ENCODE results near the gene MIA. TPM values are rescaled to one million over a fixed set of nuclear protein-coding genes. Genes with fewer than 3 reads are reported as not detected.
A peak's percentile ranks its signal among the peaks of the same experiment; 100 is the strongest.

Gene MIA
- polyA plus RNA-seq, 1 donor from 2014 or later: 1.8 TPM

DNA sequence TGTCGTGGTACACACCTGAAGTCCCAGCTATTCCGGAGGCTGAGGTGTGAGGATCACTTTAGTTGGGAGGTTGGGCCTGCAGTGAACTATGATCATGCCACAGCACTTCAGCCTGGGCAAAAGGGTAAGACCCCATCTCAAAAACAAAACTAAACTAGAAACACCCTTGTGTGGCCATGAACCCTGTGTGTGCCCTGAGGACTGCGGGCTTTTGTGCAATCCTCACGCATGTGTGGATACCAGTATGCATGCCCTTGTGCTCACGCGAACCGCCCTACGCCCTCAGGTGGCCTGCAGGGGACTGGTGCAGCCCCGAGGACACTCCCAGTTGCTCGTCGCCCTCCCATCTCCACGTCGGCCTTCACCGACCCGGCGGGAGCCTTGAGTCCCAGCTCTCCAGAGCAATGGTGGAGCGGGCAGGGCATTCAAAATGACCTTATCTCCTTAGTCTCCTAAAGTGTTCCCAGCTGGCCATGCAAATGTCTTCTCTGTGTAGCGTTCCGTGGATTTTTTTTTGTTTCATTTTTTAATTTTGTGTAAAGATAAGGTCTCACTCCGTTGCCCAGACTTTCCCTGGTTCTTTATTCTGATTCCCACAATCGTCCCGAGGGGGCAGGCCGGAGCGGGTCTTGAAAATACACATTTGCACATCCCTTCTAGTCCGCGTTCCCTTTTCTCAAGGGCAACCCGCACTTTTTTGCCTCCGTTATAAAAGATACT lies 22.8 kb downstream of the MIA start:
- Histone ChIP-seq H3K9ac (ENCODE audit: low read length) (peak overlapping the region; percentile 69), H3K4me3 (ENCODE audit: low read length) (peak overlapping the region; percentile 92), H3K27ac (ENCODE audit: low read length) (peak overlapping the region; percentile 86), H3K9me2 (ENCODE audit: insufficient read depth, low read length) (no peaks in the 10 kb centered on the region), H3F3A (ENCODE audit: insufficient read depth, low read length, poor library complexity, severe bottlenecking) (no peaks in the 10 kb centered on the region), H3K79me2 (replicated peaks; ENCODE audit: insufficient read depth, low read length) (peaks cover 38% of the 10 kb centered on the region), H3K27me3 (ENCODE audit: insufficient read depth, low read depth, low read length) (no peaks in the 10 kb centered on the region), H3K4me2 (ENCODE audit: low read length) (peak overlapping the region; percentile 22), H4K20me1 (ENCODE audit: insufficient read depth) (peaks cover 10% of the 10 kb centered on the region), H3K36me3 (ENCODE audit: insufficient read depth, low read length) (no peaks in the 10 kb centered on the region), H2AFZ (ENCODE audit: low read depth, low read length) (peak overlapping the region; percentile 42), H3K9me3 (ENCODE audit: low read length) (no peaks in the 10 kb centered on the region)
- no peak for TF ChIP-seq REST (IDR thresholded peaks at IDR 0.05; ENCODE audit: borderline replicate concordance)
- TF ChIP-seq MXI1 (conservative IDR thresholded peaks at IDR 0.05; ENCODE audit: poor library complexity, severe bottlenecking): no peak
- TF ChIP-seq RAD21 (conservative IDR thresholded peaks at IDR 0.05): peak; percentile 51
- no peak for TF ChIP-seq EP300 (conservative IDR thresholded peaks at IDR 0.05; ENCODE audit: poor library complexity, severe bottlenecking)
- TF ChIP-seq POLR2AphosphoS5 (IDR thresholded peaks at IDR 0.05): no peak
- peak; percentile 46 for TF ChIP-seq SMC3 (conservative IDR thresholded peaks at IDR 0.05; ENCODE audit: poor library complexity)
- TF ChIP-seq EZH2 (IDR thresholded peaks at IDR 0.05; ENCODE audit: borderline replicate concordance, insufficient read depth, low read length, poor library complexity, severe bottlenecking): no peak
- TF ChIP-seq CTCF (IDR thresholded peaks at IDR 0.05; ENCODE audit: poor library complexity, severe bottlenecking): peak; percentile 72
- no peak for TF ChIP-seq TAF1 (IDR thresholded peaks at IDR 0.05; ENCODE audit: low read depth)

GRCh38 chr19:40798683-40799557 lies 23.6 kb downstream of the MIA start, which contains the start of gene EGLN2:
Gene EGLN2 (plus strand): TSS chr19:40799191. CDS start chr19:40800573, 1,382 bp downstream.
- H3K36me3 ChIP-seq (ENCODE audit: insufficient read depth, low read length): no peaks in the 10 kb centered on the region
- H3K9ac ChIP-seq (ENCODE audit: low read length): peak within 1 kb of the TSS; percentile 94
- TF ChIP-seq POLR2AphosphoS5 (IDR thresholded peaks at IDR 0.05) (peak; percentile 87), CTCF (IDR thresholded peaks at IDR 0.05; ENCODE audit: poor library complexity, severe bottlenecking) (peak; percentile 16), TAF1 (IDR thresholded peaks at IDR 0.05; ENCODE audit: low read depth) (peak; percentile 21), EZH2 (IDR thresholded peaks at IDR 0.05; ENCODE audit: borderline replicate concordance, insufficient read depth, low read length, poor library complexity, severe bottlenecking) (no peak), RAD21 (conservative IDR thresholded peaks at IDR 0.05) (no peak), REST (IDR thresholded peaks at IDR 0.05; ENCODE audit: borderline replicate concordance) (peak; percentile 9), EP300 (conservative IDR thresholded peaks at IDR 0.05; ENCODE audit: poor library complexity, severe bottlenecking) (peak; percentile 50), MXI1 (conservative IDR thresholded peaks at IDR 0.05; ENCODE audit: poor library complexity, severe bottlenecking) (peak; percentile 65), SMC3 (conservative IDR thresholded peaks at IDR 0.05; ENCODE audit: poor library complexity) (no peak)
- peak within 1 kb of the TSS; percentile 86 for H3K27ac ChIP-seq (ENCODE audit: low read length)
- H3K4me2 ChIP-seq (ENCODE audit: low read length): peak within 1 kb of the TSS; percentile 87
- H3K27me3 ChIP-seq (ENCODE audit: insufficient read depth, low read depth, low read length): no peaks in the 10 kb centered on the region
- H3F3A ChIP-seq (ENCODE audit: insufficient read depth, low read length, poor library complexity, severe bottlenecking): no peaks in the 10 kb centered on the region
- peaks cover 46% of the 10 kb centered on the region for H3K79me2 ChIP-seq (replicated peaks; ENCODE audit: insufficient read depth, low read length)
- H3K9me3 ChIP-seq (ENCODE audit: low read length): no peaks in the 10 kb centered on the region
- H3K4me3 ChIP-seq (ENCODE audit: low read length): peak within 1 kb of the TSS; percentile 92
- no peaks in the 10 kb centered on the region for H3K9me2 ChIP-seq (ENCODE audit: insufficient read depth, low read length)
- peaks cover 10% of the 10 kb centered on the region for H4K20me1 ChIP-seq (ENCODE audit: insufficient read depth)
- peak within 1 kb of the TSS; percentile 42 for H2AFZ ChIP-seq (ENCODE audit: low read depth, low read length)
